Stimulated activated naive CD4-positive, alpha-beta T cell treated with Interleukin-2 at 50 U/mL for 16 hours (primary cell): ENCODE results near the gene ROR1.

Experiments
- DNase-seq: peaks from one replicate; lab custom pipeline; 2025; lab: John Stamatoyannopoulos, UW

ROR1 gene

DNA sequence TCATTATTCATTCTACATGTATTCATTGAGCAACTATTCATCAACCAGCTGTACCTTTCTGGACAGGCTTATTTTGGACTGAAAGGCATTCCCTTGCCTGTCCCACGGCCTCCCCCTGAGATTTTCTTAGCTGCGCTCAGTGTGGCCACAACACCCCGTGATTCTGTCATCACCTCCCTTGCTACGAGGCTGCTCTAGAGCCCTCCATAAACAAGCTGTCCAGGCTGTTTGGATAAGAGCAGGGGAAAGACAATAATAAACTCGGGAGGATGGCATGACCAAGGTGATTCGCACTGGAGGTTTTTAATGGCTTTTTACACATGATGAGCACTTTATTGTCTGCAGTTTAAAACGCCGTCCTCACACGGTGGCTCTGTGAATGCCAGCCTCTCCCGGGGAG is 139.7 kb downstream of the ROR1 start:
- DNase-seq = no peak

- no peak for DNase-seq
Measured at GRCh38 chr1:63914241-63914640, 140.4 kb downstream of the ROR1 start.

GRCh38 chr1:63914706-63915105 is 140.9 kb downstream of the ROR1 start:
- no peak for DNase-seq

DNA sequence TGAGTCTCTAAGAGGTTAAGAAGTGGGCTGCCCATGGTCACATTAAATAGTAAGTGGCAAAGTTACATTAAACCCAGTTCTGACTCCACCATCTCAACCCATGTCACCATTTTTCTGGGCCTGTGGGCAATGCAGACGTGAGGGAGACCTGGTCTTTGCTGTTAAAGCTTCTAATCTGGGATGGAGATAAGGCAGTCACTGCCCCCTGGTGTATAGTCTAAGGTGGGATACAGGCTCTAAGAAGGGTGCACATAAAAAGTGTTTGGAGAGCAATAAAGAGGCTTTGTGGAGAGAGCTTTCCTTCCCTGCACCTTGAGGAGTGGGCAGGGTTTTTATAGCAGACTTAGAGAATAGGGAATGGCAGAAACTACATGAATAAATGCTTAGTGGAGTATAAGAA is 141.3 kb downstream of the ROR1 start:
- DNase-seq = no peak

- DNase-seq = no peak
Measured at GRCh38 chr1:63916485-63917360, 142.9 kb downstream of the ROR1 start.

DNA sequence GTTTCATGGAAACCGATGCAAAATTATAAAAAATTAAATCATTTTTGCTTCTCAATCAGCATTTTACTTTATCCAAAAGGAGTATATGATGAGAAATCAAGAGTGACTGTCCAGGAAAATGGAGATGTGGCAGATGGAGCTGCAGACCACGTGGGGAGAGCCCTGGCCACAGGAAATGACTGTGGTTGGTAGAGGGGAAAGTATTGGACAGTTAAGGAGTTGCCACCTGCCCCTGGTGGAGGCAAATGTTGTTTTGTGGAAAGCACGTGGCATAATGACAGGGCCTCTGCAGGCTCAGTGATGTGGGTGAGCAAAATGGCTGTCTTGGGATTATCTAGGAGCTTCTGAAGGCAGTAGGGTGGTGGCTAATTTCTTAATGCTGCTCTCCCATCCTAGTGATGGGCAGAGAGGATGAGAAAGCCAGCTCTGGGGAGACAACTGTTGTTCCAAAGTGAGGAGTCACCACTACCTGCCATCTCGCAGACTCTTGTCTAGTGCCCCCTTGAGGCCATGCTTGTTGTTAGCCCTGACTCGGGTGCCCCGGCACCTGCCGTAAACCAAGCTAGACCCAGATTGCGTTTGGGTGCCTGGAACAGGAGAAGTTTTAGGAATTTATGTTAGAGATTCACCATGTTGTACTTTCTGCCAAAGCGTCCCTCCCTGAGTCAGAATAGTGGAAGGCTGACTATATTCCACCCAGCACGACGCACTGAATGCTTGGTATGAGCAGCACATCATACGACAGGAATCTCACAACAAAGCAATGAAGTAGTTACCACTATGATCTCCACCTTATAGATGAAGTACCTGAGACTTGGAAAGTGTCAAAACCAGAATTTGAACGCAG is 144.0 kb downstream of the ROR1 start:
- no peak for DNase-seq

GRCh38 chr1:63918418-63918945 is 144.7 kb downstream of the ROR1 start:
- DNase-seq = no peak

- DNase-seq = no peak
Measured at GRCh38 chr1:63920154-63921117, 146.6 kb downstream of the ROR1 start.

GRCh38 chr1:63921359-63921758 is 147.5 kb downstream of the ROR1 start:
- no peak for DNase-seq

- DNase-seq = no peak
Measured at GRCh38 chr1:63921802-63922201, 148.0 kb downstream of the ROR1 start.

DNA sequence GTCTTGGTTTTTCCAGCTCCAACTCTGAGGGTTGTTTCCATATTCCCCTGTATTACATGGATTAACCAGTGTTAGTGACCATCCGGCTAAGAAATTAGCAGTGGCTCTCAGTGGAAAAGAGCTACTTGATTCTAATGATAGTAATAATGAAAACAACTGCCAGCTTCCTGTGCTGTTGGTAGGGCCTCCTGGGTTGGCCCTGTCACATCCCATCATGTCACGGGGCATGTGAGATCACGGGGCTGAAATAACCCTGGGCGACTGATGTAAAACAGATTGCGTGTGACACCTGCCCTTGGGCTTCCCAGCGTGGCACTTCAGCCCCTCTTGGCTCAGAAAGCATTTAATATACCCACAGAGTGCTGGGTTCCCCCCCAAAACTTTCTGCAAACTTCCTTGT is 149.0 kb downstream of the ROR1 start:
- DNase-seq = no peak

GRCh38 chr1:63923302-63923701 is 149.5 kb downstream of the ROR1 start:
- no peak for DNase-seq

- DNase-seq = no peak
Measured at GRCh38 chr1:63924600-63924999, 150.8 kb downstream of the ROR1 start.

- DNase-seq = no peak
Measured at GRCh38 chr1:63928186-63929105, 154.6 kb downstream of the ROR1 start.

- DNase-seq = no peak
Measured at GRCh38 chr1:63929106-63929478, 155.3 kb downstream of the ROR1 start.

GRCh38 chr1:63931468-63931867 is 157.7 kb downstream of the ROR1 start:
- no peak for DNase-seq

DNA sequence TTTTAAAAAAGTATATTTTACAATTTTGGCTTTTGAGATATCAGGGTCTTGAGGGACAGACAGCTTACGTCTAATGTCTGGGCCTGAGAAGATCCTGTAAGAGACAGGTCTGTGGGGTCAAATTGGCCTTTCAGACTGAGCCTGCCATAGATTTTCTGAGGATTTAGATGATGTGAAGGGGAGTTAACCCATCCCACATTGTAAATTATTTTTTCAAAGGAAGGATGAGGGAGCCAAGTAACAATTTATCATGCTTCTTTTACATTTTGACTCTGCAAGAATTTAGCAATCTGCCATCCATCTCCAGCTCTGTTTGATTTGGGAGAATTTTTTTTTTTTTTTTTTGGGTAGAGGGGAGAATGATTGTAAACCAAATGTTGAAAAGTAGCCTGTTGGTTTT is 160.9 kb downstream of the ROR1 start:
- DNase-seq = no peak

DNA sequence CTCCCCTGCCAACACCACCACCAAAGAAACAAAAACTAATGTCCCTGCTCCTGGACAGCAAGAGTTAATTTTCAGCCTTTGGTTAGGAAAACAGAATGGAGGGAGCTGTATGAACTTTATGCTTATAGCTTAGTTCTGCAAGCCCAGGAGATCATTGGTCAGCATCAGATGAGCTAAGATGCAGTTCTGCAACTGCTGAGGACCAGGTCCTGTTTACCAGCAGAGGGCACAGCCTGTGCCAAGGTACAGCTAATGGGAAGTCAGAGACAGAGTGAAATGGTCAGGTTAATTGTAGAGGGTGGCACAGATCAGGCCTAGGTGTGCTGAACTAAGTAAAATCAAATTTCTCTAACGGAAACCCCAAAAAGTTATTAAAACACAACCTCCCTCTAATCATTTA is 161.3 kb downstream of the ROR1 start:
- DNase-seq = no peak

GRCh38 chr1:63935553-63935952 is 161.7 kb downstream of the ROR1 start:
- no peak for DNase-seq

DNA sequence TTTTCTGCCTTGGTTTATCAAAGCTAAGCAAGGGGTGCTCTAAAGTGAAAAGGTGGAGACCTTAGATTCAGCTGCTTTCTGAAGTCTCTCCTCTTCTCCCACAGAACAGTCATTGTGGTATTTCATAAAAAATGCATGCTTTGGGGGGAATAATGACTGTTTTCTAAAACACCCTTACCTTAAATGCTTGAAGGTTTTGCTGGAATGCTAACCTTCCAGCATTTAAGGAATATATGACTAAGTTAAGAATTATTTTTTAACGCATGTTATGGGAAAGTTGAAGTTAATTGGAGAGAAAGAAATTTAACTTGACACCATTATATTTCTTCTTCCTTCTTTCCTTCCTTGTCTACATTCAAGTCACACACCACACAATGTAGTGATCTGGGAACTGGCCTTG is 162.5 kb downstream of the ROR1 start:
- no peak for DNase-seq

GRCh38 chr1:63936801-63937200 is 163.0 kb downstream of the ROR1 start:
- DNase-seq = no peak
